Right atrium auricular region (tissue), 2 donors: ENCODE measurements around the gene FBXO39. TPM values are rescaled to one million over a fixed set of nuclear protein-coding genes. Genes with fewer than 3 reads are reported as not detected.
"Not testable (repeated sequence)": the region's sequence is repeated elsewhere in the genome, so short reads cannot be mapped to it uniquely, and the experiment has no call there.

Experiments used
- DNase-seq: peaks from one replicate; pipeline ENCODE4 v3.0.0-alpha.2; 2019; ENCODE audit warnings: low spot score
- H3K27ac ChIP-seq, 2 donors: fragments of 200-600 bp; sonication (generic); 1 replicate in 1 of 2; 2 replicates in 1 of 2; pipeline ENCODE4 v1.5.1; 2016 to 2019
- H3K27me3 ChIP-seq, 2 donors: fragments of 200-600 bp; sonication (generic); one replicate each; pipeline versions ENCODE4 v1.5.1 to v1.6.0; 2017 to 2019
- H3K36me3 ChIP-seq: fragments of 200-600 bp; sonication (generic); one replicate; pipeline ENCODE4 v1.5.1; 2016
- H3K4me1 ChIP-seq, 2 donors: fragments of 200-600 bp; sonication (generic); one replicate each; pipeline versions ENCODE4 v1.5.1 to v1.6.0; 2017 to 2019
- H3K4me3 ChIP-seq, 2 donors: fragments of 200-600 bp; sonication (generic); 1 replicate in 1 of 2; 2 replicates in 1 of 2; pipeline ENCODE4 v1.5.1; 2017 to 2019; ENCODE audit warnings: mild to moderate bottlenecking in 1 of 2, moderate library complexity in 1 of 2
- H3K9me3 ChIP-seq, 2 donors: fragments of 200-600 bp; sonication (generic); one replicate each; pipeline ENCODE4 v1.5.1; 2019
- total RNA-seq, 2 donors: library from RNA; depleted of rRNA; stranded (reverse); fragments of >200 nt; gene quantifications; one replicate each; pipeline ENCODE4 v1.1.0, GENCODE V29; 2016
- TF ChIP-seq, protein P1 (sequence below), 2 donors: fragments of 200-600 bp; sonication (generic); IDR thresholded peaks; one replicate each; pipeline ENCODE4 v1.5.1; 2019; ENCODE audit warnings: antibody characterized with exemption in 2 of 2

The FBXO39 gene
- total RNA-seq, 2 donors from 2014 or later: not detected

DNA sequence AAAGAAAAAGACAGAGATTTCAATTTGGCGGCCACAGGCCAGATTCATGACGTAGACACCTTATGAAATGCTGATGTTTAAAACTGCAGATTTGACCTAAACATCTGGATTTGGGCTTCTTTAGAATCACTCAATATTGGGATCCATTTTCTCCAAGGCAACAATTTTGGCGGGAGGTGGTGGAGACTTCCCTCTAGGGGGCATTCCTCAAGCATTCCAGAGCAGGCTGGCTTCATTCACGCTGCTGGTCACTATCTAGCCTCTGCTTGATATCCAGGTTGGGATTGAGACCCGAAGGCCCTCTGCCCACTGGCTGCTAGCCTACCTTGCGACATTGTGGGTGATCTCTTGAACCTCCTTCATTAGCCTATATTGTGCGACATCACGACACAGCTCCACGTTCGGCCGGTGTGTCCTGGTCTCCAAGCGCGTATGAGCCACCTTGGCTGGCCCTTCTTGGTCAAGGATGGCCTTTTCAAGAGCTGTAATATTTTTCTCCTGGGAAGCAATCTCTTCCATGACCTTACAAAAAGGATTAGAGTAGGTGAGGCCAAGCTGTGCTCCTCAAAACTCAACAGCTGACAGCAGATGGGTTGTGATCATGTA, 24.5 kb downstream of the FBXO39 start:
- Histone ChIP-seq H3K4me3 (no peak overlapping the region), H3K36me3 (no peaks in the 10 kb centered on the region), H3K9me3 (no peaks in the 10 kb centered on the region), H3K4me1 (no peaks in the 10 kb centered on the region), H3K27ac (no peak overlapping the region), H3K27me3 (no peaks in the 10 kb centered on the region)
- DNase-seq: no peak
- TF ChIP-seq, protein P1, sequence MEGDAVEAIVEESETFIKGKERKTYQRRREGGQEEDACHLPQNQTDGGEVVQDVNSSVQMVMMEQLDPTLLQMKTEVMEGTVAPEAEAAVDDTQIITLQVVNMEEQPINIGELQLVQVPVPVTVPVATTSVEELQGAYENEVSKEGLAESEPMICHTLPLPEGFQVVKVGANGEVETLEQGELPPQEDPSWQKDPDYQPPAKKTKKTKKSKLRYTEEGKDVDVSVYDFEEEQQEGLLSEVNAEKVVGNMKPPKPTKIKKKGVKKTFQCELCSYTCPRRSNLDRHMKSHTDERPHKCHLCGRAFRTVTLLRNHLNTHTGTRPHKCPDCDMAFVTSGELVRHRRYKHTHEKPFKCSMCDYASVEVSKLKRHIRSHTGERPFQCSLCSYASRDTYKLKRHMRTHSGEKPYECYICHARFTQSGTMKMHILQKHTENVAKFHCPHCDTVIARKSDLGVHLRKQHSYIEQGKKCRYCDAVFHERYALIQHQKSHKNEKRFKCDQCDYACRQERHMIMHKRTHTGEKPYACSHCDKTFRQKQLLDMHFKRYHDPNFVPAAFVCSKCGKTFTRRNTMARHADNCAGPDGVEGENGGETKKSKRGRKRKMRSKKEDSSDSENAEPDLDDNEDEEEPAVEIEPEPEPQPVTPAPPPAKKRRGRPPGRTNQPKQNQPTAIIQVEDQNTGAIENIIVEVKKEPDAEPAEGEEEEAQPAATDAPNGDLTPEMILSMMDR (IDR thresholded peaks at IDR 0.05): no peak

GRCh38 chr17:6811510-6811909, 35.5 kb downstream of the FBXO39 start:
- H3K27me3 ChIP-seq: no peaks in the 10 kb centered on the region
- TF ChIP-seq, protein P1 (IDR thresholded peaks at IDR 0.05): no peak

DNA sequence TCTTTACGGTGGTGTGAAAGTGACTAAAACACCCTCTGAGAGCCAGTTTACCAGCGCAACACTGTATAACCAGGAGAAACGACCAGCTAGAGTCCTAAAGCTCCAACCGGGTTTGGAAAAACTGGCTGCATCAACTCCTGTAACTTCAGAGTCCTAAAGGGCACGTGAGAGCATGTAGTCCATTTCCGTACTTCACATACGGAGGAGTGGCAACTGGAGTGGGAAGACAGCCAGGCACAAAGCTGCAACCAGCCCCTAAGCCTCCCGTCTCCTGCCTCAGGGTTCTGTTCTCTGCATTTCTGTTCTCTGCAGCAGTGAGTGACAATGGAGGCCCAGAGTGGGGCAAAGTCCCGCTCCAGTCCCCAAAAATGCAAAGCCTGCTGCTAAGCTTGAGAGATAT, 36.3 kb downstream of the FBXO39 start:
- Histone ChIP-seq H3K36me3 (no peaks in the 10 kb centered on the region), H3K4me3 (no peak overlapping the region), H3K9me3 (peaks cover 0 to 7% of the 10 kb centered on the region in 2 donors), H3K4me1 (no peaks in the 10 kb centered on the region), H3K27me3 (no peaks in the 10 kb centered on the region), H3K27ac (no peak overlapping the region)
- TF ChIP-seq, protein P1 (IDR thresholded peaks at IDR 0.05): no peak
- DNase-seq: no peak

More at GRCh38 chr17:6811510-6811909, 35.5 kb downstream of the FBXO39 start:
- no peak overlapping the region for H3K27ac ChIP-seq
- peaks cover 0 to 7% of the 10 kb centered on the region in 2 donors for H3K9me3 ChIP-seq
- DNase-seq: no peak
- no peak overlapping the region for H3K4me3 ChIP-seq
- H3K36me3 ChIP-seq: no peaks in the 10 kb centered on the region
- H3K4me1 ChIP-seq: no peaks in the 10 kb centered on the region

DNA sequence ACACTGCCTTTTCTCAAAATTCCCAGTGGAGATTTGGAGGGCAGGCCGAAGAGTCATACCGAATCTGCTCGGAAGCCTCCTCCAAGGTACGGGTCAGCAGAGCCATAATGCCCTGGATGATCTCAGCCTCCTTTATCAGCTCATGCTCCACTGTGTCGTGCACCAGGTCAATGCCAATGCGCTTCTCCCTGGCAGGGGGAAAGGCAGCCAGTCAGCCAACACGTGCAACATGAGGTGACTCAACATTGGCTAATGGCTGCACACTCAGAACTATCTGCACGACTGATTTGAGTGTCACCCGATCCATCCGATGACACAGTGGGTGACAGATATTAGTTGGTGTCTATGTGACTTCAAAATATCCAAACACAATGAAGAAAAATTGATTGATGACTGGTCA, 39.8 kb downstream of the FBXO39 start:
- Histone ChIP-seq H3K4me3 (no peak overlapping the region), H3K9me3 (no peaks in the 10 kb centered on the region), H3K4me1 (no peaks in the 10 kb centered on the region), H3K27me3 (no peaks in the 10 kb centered on the region), H3K27ac (no peak overlapping the region), H3K36me3 (no peaks in the 10 kb centered on the region)
- TF ChIP-seq, protein P1 (IDR thresholded peaks at IDR 0.05): no peak
- DNase-seq: no peak

GRCh38 chr17:6816368-6816767, 40.4 kb downstream of the FBXO39 start:
- H3K27me3 ChIP-seq: not testable (repeated sequence)

GRCh38 chr17:6818938-6819337, 42.9 kb downstream of the FBXO39 start:
- Histone ChIP-seq H3K9me3 (no peaks in the 10 kb centered on the region), H3K4me3 (no peak overlapping the region), H3K27me3 (no peaks in the 10 kb centered on the region), H3K36me3 (no peaks in the 10 kb centered on the region), H3K27ac (no peak overlapping the region), H3K4me1 (no peaks in the 10 kb centered on the region)
- TF ChIP-seq, protein P1 (IDR thresholded peaks at IDR 0.05): no peak
- no peak for DNase-seq

More at GRCh38 chr17:6816368-6816767, 40.4 kb downstream of the FBXO39 start:
- not testable (repeated sequence) for H3K27ac ChIP-seq, H3K4me3 ChIP-seq, H3K9me3 ChIP-seq, DNase-seq, H3K36me3 ChIP-seq, H3K4me1 ChIP-seq
